Breast epithelium (tissue), 3 donors: Measurements from ENCODE around the gene FFAR4.

ENCODE experiments used
- POLR2A ChIP-seq: fragments of 450-650 bp; IDR thresholded peaks from one replicate; pipeline ENCODE4 v1.6.1; 2016; ENCODE audit warnings: antibody characterized with exemption, mild to moderate bottlenecking, moderate library complexity
- POLR2AphosphoS5 ChIP-seq, 3 donors: sonication (generic); formaldehyde crosslinking; IDR thresholded peaks; one replicate each; pipeline ENCODE4 v1.6.1; 2017; ENCODE audit warnings: antibody characterized with exemption in 3 of 3
- TF ChIP-seq, protein P1 (sequence below), 3 donors: fragments of 450-650 bp; IDR thresholded peaks; one replicate each; pipeline ENCODE4 v1.5.1; 2016 to 2017; ENCODE audit warnings: antibody characterized with exemption in 3 of 3, mild to moderate bottlenecking in 3 of 3, moderate library complexity in 3 of 3

- TF ChIP-seq, protein P1, sequence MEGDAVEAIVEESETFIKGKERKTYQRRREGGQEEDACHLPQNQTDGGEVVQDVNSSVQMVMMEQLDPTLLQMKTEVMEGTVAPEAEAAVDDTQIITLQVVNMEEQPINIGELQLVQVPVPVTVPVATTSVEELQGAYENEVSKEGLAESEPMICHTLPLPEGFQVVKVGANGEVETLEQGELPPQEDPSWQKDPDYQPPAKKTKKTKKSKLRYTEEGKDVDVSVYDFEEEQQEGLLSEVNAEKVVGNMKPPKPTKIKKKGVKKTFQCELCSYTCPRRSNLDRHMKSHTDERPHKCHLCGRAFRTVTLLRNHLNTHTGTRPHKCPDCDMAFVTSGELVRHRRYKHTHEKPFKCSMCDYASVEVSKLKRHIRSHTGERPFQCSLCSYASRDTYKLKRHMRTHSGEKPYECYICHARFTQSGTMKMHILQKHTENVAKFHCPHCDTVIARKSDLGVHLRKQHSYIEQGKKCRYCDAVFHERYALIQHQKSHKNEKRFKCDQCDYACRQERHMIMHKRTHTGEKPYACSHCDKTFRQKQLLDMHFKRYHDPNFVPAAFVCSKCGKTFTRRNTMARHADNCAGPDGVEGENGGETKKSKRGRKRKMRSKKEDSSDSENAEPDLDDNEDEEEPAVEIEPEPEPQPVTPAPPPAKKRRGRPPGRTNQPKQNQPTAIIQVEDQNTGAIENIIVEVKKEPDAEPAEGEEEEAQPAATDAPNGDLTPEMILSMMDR (IDR thresholded peaks at IDR 0.05): no peak
- TF ChIP-seq POLR2A (no peak), POLR2AphosphoS5 (IDR thresholded peaks at IDR 0.05) (no peak)
These were observed 15.9 kb upstream of the FFAR4 start for GRCh38 chr10:93550606-93551005.
